Measurements from ENCODE around the gene UQCRH. TPM values are rescaled to one million over a fixed set of nuclear protein-coding genes. Genes with fewer than 3 reads are reported as not detected.

UQCRH gene
- total and polyA plus RNA-seq, 2 of the 13 experiments (the other 11 are each of a cell fraction or from before 2014, with no cell fraction given): 548 to 556 TPM

DNA sequence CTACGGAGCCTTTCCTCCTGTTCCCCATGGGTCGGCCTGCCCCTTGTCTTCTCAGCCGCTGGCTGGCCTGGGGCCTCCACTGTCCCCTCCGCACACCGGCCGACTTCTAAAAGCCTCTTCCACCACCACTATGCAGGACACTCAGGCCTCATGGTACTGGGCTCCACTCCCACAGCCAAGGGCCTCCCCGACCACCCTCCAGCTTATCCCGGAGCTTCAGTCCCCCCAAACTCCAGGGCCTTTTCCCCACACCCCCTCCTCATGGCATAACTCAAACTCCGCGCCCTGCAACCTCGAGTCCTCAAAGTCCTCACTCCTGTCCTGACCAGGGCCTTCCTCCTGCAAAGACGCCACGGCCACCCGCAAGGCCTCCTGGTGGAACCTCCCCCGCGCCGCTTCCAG lies 2.1 kb upstream of the UQCRH start (continued):
- TF ChIP-seq, protein P1, sequence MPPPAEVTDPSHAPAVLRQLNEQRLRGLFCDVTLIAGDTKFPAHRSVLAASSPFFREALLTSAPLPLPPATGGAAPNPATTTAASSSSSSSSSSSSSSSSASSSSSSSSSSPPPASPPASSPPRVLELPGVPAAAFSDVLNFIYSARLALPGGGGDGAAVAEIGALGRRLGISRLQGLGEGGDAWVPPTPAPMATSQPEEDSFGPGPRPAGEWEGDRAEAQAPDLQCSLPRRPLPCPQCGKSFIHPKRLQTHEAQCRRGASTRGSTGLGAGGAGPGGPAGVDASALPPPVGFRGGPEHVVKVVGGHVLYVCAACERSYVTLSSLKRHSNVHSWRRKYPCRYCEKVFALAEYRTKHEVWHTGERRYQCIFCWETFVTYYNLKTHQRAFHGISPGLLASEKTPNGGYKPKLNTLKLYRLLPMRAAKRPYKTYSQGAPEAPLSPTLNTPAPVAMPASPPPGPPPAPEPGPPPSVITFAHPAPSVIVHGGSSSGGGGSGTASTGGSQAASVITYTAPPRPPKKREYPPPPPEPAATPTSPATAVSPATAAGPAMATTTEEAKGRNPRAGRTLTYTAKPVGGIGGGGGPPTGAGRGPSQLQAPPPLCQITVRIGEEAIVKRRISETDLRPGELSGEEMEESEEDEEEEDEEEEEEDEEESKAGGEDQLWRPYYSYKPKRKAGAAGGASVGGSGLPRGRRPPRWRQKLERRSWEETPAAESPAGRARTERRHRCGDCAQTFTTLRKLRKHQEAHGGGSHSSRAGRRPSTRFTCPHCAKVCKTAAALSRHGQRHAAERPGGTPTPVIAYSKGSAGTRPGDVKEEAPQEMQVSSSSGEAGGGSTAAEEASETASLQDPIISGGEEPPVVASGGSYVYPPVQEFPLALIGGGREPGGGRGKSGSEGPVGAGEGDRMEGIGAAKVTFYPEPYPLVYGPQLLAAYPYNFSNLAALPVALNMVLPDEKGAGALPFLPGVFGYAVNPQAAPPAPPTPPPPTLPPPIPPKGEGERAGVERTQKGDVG (CRISPR knock-in tag; IDR thresholded peaks at IDR 0.05; ENCODE audit: borderline replicate concordance): no peak
- 0 out of 2 replicates have a peak, but pooled peaks have one; percentile 21 for TF ChIP-seq ZNF670 (CRISPR knock-in tag; IDR thresholded peaks at IDR 0.05; ENCODE audit: borderline replicate concordance)
- TF ChIP-seq ZNF282 (IDR thresholded peaks at IDR 0.05; ENCODE audit: partially characterized antibody): no peak
- no peak for TF ChIP-seq ZFP82 (CRISPR knock-in tag; IDR thresholded peaks at IDR 0.05; ENCODE audit: borderline replicate concordance)
- TF ChIP-seq, protein P2, sequence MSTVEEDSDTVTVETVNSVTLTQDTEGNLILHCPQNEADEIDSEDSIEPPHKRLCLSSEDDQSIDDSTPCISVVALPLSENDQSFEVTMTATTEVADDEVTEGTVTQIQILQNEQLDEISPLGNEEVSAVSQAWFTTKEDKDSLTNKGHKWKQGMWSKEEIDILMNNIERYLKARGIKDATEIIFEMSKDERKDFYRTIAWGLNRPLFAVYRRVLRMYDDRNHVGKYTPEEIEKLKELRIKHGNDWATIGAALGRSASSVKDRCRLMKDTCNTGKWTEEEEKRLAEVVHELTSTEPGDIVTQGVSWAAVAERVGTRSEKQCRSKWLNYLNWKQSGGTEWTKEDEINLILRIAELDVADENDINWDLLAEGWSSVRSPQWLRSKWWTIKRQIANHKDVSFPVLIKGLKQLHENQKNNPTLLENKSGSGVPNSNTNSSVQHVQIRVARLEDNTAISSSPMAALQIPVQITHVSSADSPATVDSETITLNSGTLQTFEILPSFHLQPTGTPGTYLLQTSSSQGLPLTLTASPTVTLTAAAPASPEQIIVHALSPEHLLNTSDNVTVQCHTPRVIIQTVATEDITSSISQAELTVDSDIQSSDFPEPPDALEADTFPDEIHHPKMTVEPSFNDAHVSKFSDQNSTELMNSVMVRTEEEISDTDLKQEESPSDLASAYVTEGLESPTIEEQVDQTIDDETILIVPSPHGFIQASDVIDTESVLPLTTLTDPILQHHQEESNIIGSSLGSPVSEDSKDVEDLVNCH (CRISPR knock-in tag; IDR thresholded peaks at IDR 0.05): no peak
- TF ChIP-seq USF2 (IDR thresholded peaks at IDR 0.05; ENCODE audit: low read depth, low read length): no peak
- TF ChIP-seq USF2 (CRISPR knock-in tag; IDR thresholded peaks at IDR 0.05; ENCODE audit: borderline replicate concordance): no peak
- TF ChIP-seq, protein P3, sequence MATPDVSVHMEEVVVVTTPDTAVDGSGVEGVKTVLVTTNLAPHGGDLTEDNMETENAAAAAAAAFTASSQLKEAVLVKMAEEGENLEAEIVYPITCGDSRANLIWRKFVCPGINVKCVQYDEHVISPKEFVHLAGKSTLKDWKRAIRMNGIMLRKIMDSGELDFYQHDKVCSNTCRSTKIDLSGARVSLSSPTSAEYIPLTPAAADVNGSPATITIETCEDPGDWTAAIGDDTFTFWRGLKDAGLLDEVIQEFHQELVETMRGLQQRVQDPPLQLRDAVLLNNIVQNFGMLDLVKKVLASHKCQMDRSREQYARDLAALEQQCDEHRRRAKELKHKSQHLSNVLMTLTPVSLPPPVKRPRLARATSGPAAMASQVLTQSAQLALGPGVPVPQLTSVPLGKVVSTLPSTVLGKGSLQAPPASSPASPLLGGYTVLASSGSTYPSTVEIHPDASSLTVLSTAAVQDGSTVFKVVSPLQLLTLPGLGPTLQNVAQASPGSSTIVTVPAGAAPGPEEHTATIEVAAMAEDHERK (CRISPR knock-in tag; IDR thresholded peaks at IDR 0.05; ENCODE audit: low read depth): no peak
- peak; percentile 54; the same call in 1 of the 2 replicates for TF ChIP-seq ZNF709 (CRISPR knock-in tag; IDR thresholded peaks at IDR 0.05)
- TF ChIP-seq, protein P4, sequence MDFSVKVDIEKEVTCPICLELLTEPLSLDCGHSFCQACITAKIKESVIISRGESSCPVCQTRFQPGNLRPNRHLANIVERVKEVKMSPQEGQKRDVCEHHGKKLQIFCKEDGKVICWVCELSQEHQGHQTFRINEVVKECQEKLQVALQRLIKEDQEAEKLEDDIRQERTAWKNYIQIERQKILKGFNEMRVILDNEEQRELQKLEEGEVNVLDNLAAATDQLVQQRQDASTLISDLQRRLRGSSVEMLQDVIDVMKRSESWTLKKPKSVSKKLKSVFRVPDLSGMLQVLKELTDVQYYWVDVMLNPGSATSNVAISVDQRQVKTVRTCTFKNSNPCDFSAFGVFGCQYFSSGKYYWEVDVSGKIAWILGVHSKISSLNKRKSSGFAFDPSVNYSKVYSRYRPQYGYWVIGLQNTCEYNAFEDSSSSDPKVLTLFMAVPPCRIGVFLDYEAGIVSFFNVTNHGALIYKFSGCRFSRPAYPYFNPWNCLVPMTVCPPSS (IDR thresholded peaks at IDR 0.05): no peak
- TF ChIP-seq TRIM24 (CRISPR knock-in tag; IDR thresholded peaks at IDR 0.05): no peak
- no peak for TF ChIP-seq PCBP2 (optimal IDR thresholded peaks at IDR 0.05; ENCODE audit: low read depth, low read length, poor library complexity, severe bottlenecking)
- 0 out of 2 replicates have a peak, but pooled peaks have one; percentile 38 for TF ChIP-seq MEF2D (CRISPR knock-in tag; IDR thresholded peaks at IDR 0.05)
- TF ChIP-seq GTF3A (CRISPR knock-in tag; conservative IDR thresholded peaks at IDR 0.05): 0 out of 2 replicates have a peak, but pooled peaks have one; percentile 63
- no peak for TF ChIP-seq ZFX (CRISPR knock-in tag; IDR thresholded peaks at IDR 0.05; ENCODE audit: low read depth)
- no peak for TF ChIP-seq HHEX (CRISPR knock-in tag; IDR thresholded peaks at IDR 0.05)
- no peak for TF ChIP-seq THRA (CRISPR knock-in tag; IDR thresholded peaks at IDR 0.05; ENCODE audit: borderline replicate concordance)
- no peak for TF ChIP-seq ZFP90 (CRISPR knock-in tag; IDR thresholded peaks at IDR 0.05; ENCODE audit: borderline replicate concordance)

All from HepG2 (cell line).